Spleen (tissue), 11 donors: ENCODE data around the gene COA1. TPM values are rescaled to one million over a fixed set of nuclear protein-coding genes. Genes with fewer than 3 reads are reported as not detected.

Experiments
- DNase-seq: peaks from one replicate; pipeline ENCODE4 v3.0.0-alpha.2; 2020
- H3K27ac ChIP-seq, 8 donors: fragments of 200-600 bp; sonication (generic) in 7 of 8; 1 replicate in 4 of 8; 2 replicates in 4 of 8; pipeline versions ENCODE4 v1.5.0 to v1.8.0; 2016 to 2021; ENCODE audit warnings: inconsistent platforms in 4 of 8, mild to moderate bottlenecking in 4 of 8, moderate library complexity in 1 of 8
- H3K27me3 ChIP-seq, 7 donors: fragments of 200-600 bp; sonication (generic) in 6 of 7; replicated peaks in 1 of 7; 1 replicate in 4 of 7; 2 replicates in 3 of 7; pipeline versions ENCODE4 v1.5.0 to v1.8.0; 2016 to 2021; ENCODE audit warnings: inconsistent platforms in 3 of 7, mild to moderate bottlenecking in 1 of 7
- H3K36me3 ChIP-seq, 6 donors: fragments of 200-600 bp; sonication (generic) in 5 of 6; 1 replicate in 4 of 6; 2 replicates in 2 of 6; pipeline versions ENCODE4 v1.5.0 to v1.8.0; 2016 to 2021; ENCODE audit warnings: inconsistent platforms in 2 of 6
- H3K4me1 ChIP-seq, 6 donors: fragments of 200-600 bp; sonication (generic) in 5 of 6; 1 replicate in 3 of 6; 2 replicates in 3 of 6; pipeline versions ENCODE4 v1.5.0 to v1.8.0; 2016 to 2021; ENCODE audit warnings: inconsistent platforms in 3 of 6
- H3K4me3 ChIP-seq, 8 donors: fragments of 200-600 bp; sonication (generic) in 7 of 8; 1 replicate in 4 of 8; 2 replicates in 4 of 8; pipeline versions ENCODE4 v1.5.0 to v1.8.0; 2016 to 2021; ENCODE audit warnings: inconsistent platforms in 4 of 8, mild to moderate bottlenecking in 4 of 8, moderate library complexity in 2 of 8
- H3K9me3 ChIP-seq, 8 donors: fragments of 200-600 bp; sonication (generic) in 7 of 8; 1 replicate in 4 of 8; 2 replicates in 4 of 8; pipeline versions ENCODE4 v1.5.0 to v1.8.0; 2016 to 2021; ENCODE audit warnings: inconsistent platforms in 4 of 8
- CTCF ChIP-seq, 11 experiments: fragments of 200-600 bp in 7 of 11; fragments of 450-650 bp in 4 of 11; sonication (generic) in 4 of 11; IDR thresholded peaks in 8 of 11; conservative IDR thresholded peaks in 3 of 11; 1 replicate in 7 of 11; 2 replicates in 4 of 11; pipeline versions ENCODE4 v1.4.0 to v1.8.0; 2016 to 2021; ENCODE audit warnings: antibody characterized with exemption in 11 of 11, inconsistent platforms in 4 of 11, mild to moderate bottlenecking in 1 of 11
- POLR2A ChIP-seq, 3 donors: fragments of 450-650 bp; IDR thresholded peaks; one replicate each; pipeline ENCODE4 v1.5.1; 2017; ENCODE audit warnings: antibody characterized with exemption in 3 of 3, mild to moderate bottlenecking in 1 of 3
- POLR2AphosphoS5 ChIP-seq, 3 donors: sonication (generic); formaldehyde crosslinking; IDR thresholded peaks; one replicate each; pipeline ENCODE4 v1.5.1; 2017; ENCODE audit warnings: antibody characterized with exemption in 3 of 3
- WGBS, 5 donors: extraction: QIAGEN DNeasy Blood & Tissue Kit in 3 of 5; methylation state at CpG; one replicate each; pipeline versions ENCODE4 v1.1.5 to v1.1.7; 2013 to 2018; 5-methylcytosine and 5-hydroxymethylcytosine counted together
- intact Hi-C: fragments of 100-400 bp; cut with DNase I; formaldehyde crosslinking; loops from one replicate; pipeline ENCODE4 v1.15.0; 2023; ENCODE audit warnings: low total_unique reads
- polyA plus RNA-seq, 3 donors: library from polyadenylated mRNA; stranded (reverse); fragments of 200-250 nt; gene quantifications; one replicate each; pipeline ENCODE4 v1.2.1, GENCODE V29; 2013
- total RNA-seq, 7 donors: library from RNA; depleted of rRNA in 3 of 7; stranded (reverse); fragments of >200 nt in 3 of 7; fragmentation: NEBNext Ultra II Directional in 4 of 7; extraction: Animal tissue kit (Norgen Biotek cat#: 25700) in 4 of 7; gene quantifications; one replicate each; pipeline versions ENCODE4 v1.1.0 to v1.2.1, GENCODE V29; 2016 to 2021
- donor health status: healthy with polysubstance abuse.
- donor health status: DM: no; HTN: no; CAD: no; lungs with moderate emphysema.
- donor health status: DM: no; HTN: no; CAD: no.
- donor health status: Bipolar disorder and iron deficiency.
- donor health status: healthy.
- donor health status: DM: no; HTN: no; CAD: no.
- donor health status: DM: yes; HTN: yes; CAD: no.

COA1 gene
- total and polyA plus RNA-seq, 10 donors, result 48.3 to 102 (median 67.2) TPM

GRCh38 chr7:43747328-43748105 lies 18.2 kb upstream of the COA1 start:
- Histone ChIP-seq H3K36me3 (no peaks in the 10 kb centered on the region), H3K27me3 (no peaks in the 10 kb centered on the region), H3K4me1 (peaks cover 0 to 14% (median 4%) of the 10 kb centered on the region in 6 donors), H3K27ac (no peak overlapping the region), H3K4me3 (no peak overlapping the region), H3K9me3 (no peaks in the 10 kb centered on the region)
- no peak for TF ChIP-seq CTCF (IDR thresholded peaks at IDR 0.05 in 8 of 11, conservative IDR thresholded peaks at IDR 0.05 in 3 of 11)
- no peak for TF ChIP-seq POLR2A (IDR thresholded peaks at IDR 0.05)
- no peak for TF ChIP-seq POLR2AphosphoS5 (IDR thresholded peaks at IDR 0.05)
- intact Hi-C loops, result no loop called here
- WGBS, 5 donors, result 86 to 91% (median 88%) methylated on average over 9 of the region's 9 CpGs
- no peak for DNase-seq

GRCh38 chr7:43742692-43743091 lies 13.4 kb upstream of the COA1 start:
- no peaks in the 10 kb centered on the region for H3K27me3 ChIP-seq
- DNase-seq, result no peak
- no peaks in the 10 kb centered on the region for H3K4me1 ChIP-seq
- H3K4me3 ChIP-seq, result no peak overlapping the region
- TF ChIP-seq POLR2A (IDR thresholded peaks at IDR 0.05) (no peak), POLR2AphosphoS5 (IDR thresholded peaks at IDR 0.05) (no peak), CTCF (IDR thresholded peaks at IDR 0.05 in 8 of 11, conservative IDR thresholded peaks at IDR 0.05 in 3 of 11) (no peak)
- no peaks in the 10 kb centered on the region for H3K9me3 ChIP-seq
- H3K27ac ChIP-seq, result no peak overlapping the region
- intact Hi-C loops, result no loop called here
- H3K36me3 ChIP-seq, result no peaks in the 10 kb centered on the region

- intact Hi-C loops, result no loop called here
- WGBS, 5 donors, result 88 to 92% (median 91%) methylated on average over 5 to 6 of the region's 6 CpGs
- no peak for DNase-seq
- no peak for TF ChIP-seq POLR2AphosphoS5 (IDR thresholded peaks at IDR 0.05)
- TF ChIP-seq POLR2A (IDR thresholded peaks at IDR 0.05), result no peak
- no peak for TF ChIP-seq CTCF (IDR thresholded peaks at IDR 0.05 in 8 of 11, conservative IDR thresholded peaks at IDR 0.05 in 3 of 11)
- no peaks in the 10 kb centered on the region for H3K36me3 ChIP-seq
- no peaks in the 10 kb centered on the region for H3K27me3 ChIP-seq
- H3K9me3 ChIP-seq, result no peaks in the 10 kb centered on the region
- H3K4me1 ChIP-seq, result peaks cover 0 to 5% (median 0%) of the 10 kb centered on the region in 6 donors
- no peak overlapping the region for H3K27ac ChIP-seq
- H3K4me3 ChIP-seq, result no peak overlapping the region
These were observed 8.3 kb upstream of the COA1 start for GRCh38 chr7:43737467-43738127.
